ENCODE measurements around the gene OTOG.

- no peak for TF ChIP-seq CTCF (IDR thresholded peaks at IDR 0.05)
- no peak for TF ChIP-seq EZH2 (IDR thresholded peaks at IDR 0.05; ENCODE audit: borderline replicate concordance, insufficient read depth, low read depth, low read length, poor library complexity, severe bottlenecking)
These were observed 40.7 kb upstream of the OTOG start for GRCh38 chr11:17506314-17506713.
